Ishikawa (cell line): ENCODE measurements around the gene PRPSAP2.

Experiments used
- CEBPB ChIP-seq: IDR thresholded peaks from 2 replicates; pipeline ENCODE4 v1.6.1; 2012
- CREB1 ChIP-seq: IDR thresholded peaks from 2 replicates; pipeline ENCODE4 v1.6.1; 2012; ENCODE audit warnings: low read depth
- EGR1 ChIP-seq: IDR thresholded peaks from 2 replicates; pipeline ENCODE4 v1.6.1; 2012
- EP300 ChIP-seq: IDR thresholded peaks from 2 replicates; pipeline ENCODE4 v1.6.1; 2012; ENCODE audit warnings: borderline replicate concordance
- FOXM1 ChIP-seq: IDR thresholded peaks from 2 replicates; pipeline ENCODE4 v1.6.1; 2012; ENCODE audit warnings: low read depth, borderline replicate concordance
- NFIC ChIP-seq: IDR thresholded peaks from 2 replicates; pipeline ENCODE4 v1.6.1; 2012
- RAD21 ChIP-seq: IDR thresholded peaks from 2 replicates; pipeline ENCODE4 v1.6.1; 2012; ENCODE audit warnings: low read depth
- TAF1 ChIP-seq: IDR thresholded peaks from 2 replicates; pipeline ENCODE4 v1.6.1; 2012; ENCODE audit warnings: low read depth, mild to moderate bottlenecking
- TCF12 ChIP-seq: IDR thresholded peaks from 2 replicates; pipeline ENCODE4 v1.6.1; 2012; ENCODE audit warnings: low read depth
- TEAD4 ChIP-seq: IDR thresholded peaks from 2 replicates; pipeline ENCODE4 v1.6.1; 2012
- YY1 ChIP-seq: IDR thresholded peaks from 2 replicates; pipeline ENCODE4 v1.6.1; 2012; ENCODE audit warnings: low read depth
- ZBTB7A ChIP-seq: IDR thresholded peaks from 2 replicates; pipeline ENCODE4 v1.6.1; 2012; ENCODE audit warnings: low read depth
- TF ChIP-seq, protein P1 (sequence below): IDR thresholded peaks from 2 replicates; pipeline ENCODE4 v1.6.1; 2012
- TF ChIP-seq, protein P2 (sequence below): IDR thresholded peaks from 2 replicates; pipeline ENCODE4 v1.6.1; 2012
- TF ChIP-seq, protein P3 (sequence below): IDR thresholded peaks from 2 replicates; pipeline ENCODE4 v1.6.1; 2012; ENCODE audit warnings: low read depth, mild to moderate bottlenecking

PRPSAP2 gene

DNA sequence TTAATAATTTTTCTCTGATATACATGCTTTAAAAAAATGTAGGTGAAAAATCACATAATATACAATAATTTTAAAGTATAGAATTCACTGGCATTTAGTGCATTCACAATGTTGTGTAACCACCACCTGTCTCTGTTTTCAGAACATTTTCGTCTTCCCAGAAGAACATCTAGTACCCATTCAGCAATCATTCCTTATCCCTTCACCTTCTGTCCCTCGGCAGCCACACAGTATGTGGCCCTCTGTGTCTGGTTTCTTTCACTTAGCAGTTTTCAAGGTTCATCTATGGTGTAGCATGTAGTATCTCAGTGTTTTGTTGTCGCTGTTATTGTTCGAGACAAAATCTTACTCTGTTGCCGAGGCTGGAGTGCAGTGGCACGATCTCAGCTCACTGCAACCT, 33.6 kb downstream of the PRPSAP2 start:
- TF ChIP-seq, protein P1, sequence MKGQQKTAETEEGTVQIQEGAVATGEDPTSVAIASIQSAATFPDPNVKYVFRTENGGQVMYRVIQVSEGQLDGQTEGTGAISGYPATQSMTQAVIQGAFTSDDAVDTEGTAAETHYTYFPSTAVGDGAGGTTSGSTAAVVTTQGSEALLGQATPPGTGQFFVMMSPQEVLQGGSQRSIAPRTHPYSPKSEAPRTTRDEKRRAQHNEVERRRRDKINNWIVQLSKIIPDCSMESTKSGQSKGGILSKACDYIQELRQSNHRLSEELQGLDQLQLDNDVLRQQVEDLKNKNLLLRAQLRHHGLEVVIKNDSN, result no peak
- no peak for TF ChIP-seq FOXM1
- no peak for TF ChIP-seq TEAD4
- no peak for TF ChIP-seq CEBPB
- TF ChIP-seq TAF1, result no peak
- TF ChIP-seq YY1, result no peak
- TF ChIP-seq TCF12, result no peak
- TF ChIP-seq, protein P2, sequence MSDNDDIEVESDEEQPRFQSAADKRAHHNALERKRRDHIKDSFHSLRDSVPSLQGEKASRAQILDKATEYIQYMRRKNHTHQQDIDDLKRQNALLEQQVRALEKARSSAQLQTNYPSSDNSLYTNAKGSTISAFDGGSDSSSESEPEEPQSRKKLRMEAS, result no peak
- no peak for TF ChIP-seq EP300

DNA sequence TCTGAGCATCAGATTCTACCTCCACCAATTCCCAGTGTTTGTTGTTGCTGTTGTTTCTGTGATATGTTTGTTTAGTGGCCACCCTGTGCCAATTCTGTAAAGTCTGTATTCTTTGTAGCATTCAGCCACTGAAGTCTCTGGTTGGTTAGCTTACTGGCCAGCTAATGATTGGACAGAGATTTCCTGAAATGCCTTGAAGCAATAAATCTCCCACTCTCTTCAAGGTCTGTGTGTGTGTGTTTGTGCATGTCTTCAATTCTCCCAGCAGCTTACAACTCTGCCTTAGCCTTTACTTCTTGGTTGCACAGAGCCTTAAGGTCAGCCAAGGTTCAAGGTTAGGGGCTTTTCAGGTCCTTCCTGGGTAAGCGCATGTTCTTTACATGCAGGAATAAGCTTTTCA, 38.2 kb downstream of the PRPSAP2 start:
- TF ChIP-seq EGR1 (no peak), ZBTB7A (no peak), RAD21 (no peak), TAF1 (no peak), NFIC (no peak), CEBPB (no peak), TCF12 (no peak), EP300 (no peak), YY1 (no peak), FOXM1 (no peak), CREB1 (no peak), TEAD4 (no peak)
- TF ChIP-seq, protein P1, result no peak
- TF ChIP-seq, protein P2, result no peak
- TF ChIP-seq, protein P3, sequence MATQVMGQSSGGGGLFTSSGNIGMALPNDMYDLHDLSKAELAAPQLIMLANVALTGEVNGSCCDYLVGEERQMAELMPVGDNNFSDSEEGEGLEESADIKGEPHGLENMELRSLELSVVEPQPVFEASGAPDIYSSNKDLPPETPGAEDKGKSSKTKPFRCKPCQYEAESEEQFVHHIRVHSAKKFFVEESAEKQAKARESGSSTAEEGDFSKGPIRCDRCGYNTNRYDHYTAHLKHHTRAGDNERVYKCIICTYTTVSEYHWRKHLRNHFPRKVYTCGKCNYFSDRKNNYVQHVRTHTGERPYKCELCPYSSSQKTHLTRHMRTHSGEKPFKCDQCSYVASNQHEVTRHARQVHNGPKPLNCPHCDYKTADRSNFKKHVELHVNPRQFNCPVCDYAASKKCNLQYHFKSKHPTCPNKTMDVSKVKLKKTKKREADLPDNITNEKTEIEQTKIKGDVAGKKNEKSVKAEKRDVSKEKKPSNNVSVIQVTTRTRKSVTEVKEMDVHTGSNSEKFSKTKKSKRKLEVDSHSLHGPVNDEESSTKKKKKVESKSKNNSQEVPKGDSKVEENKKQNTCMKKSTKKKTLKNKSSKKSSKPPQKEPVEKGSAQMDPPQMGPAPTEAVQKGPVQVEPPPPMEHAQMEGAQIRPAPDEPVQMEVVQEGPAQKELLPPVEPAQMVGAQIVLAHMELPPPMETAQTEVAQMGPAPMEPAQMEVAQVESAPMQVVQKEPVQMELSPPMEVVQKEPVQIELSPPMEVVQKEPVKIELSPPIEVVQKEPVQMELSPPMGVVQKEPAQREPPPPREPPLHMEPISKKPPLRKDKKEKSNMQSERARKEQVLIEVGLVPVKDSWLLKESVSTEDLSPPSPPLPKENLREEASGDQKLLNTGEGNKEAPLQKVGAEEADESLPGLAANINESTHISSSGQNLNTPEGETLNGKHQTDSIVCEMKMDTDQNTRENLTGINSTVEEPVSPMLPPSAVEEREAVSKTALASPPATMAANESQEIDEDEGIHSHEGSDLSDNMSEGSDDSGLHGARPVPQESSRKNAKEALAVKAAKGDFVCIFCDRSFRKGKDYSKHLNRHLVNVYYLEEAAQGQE, result no peak

DNA sequence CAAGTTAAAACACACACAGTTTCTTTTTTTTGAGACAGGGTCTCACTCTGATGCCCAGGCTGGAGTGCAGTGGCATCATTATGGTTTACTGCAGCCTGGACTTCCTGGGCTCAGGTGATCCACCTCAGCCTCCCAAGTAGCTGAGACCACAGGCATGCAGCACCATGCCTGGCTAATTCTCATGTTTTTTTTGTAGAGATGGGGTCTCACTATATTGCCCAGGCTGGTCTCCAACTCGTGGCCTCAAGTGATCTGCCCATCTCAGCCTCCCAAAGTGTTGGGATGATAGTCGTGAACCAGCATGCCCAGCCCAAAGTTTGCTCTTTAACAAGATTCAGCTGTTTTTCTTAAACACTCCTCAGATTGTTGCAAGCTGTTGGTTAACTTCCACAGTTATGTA, 39.0 kb downstream of the PRPSAP2 start:
- TF ChIP-seq, protein P2, result no peak
- TF ChIP-seq TCF12 (no peak), TEAD4 (no peak), RAD21 (no peak), ZBTB7A (no peak), CEBPB (no peak), EP300 (no peak), EGR1 (no peak), NFIC (no peak), FOXM1 (no peak)
- TF ChIP-seq, protein P3, result no peak
- TF ChIP-seq, protein P1, result no peak

DNA sequence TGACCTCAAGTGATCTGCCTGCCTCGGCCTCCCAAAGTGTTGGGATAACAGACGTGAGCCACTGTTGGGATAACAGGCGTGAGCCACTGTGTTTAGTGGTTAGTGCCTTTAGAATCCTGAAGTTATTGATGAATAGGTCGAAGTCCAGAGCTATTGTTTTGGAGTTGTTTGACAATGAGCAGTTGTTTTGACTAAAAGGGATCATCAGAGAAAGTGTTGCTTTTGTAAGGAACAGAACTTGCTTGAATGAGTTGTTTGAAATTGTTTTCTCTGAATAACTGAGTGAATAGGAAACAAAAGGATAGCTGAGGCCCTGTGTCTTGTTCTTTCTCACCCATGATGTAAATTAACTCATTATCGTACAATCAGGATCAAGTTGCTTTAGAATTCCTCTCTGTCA, 46.6 kb downstream of the PRPSAP2 start:
- TF ChIP-seq EP300 (no peak), ZBTB7A (no peak), YY1 (no peak), RAD21 (no peak), TEAD4 (no peak), EGR1 (no peak), TCF12 (no peak), CEBPB (no peak)
- TF ChIP-seq, protein P2, result no peak
- TF ChIP-seq, protein P3, result no peak
